Limb (tissue), 2 donors: ENCODE measurements around the gene RAB25.

ENCODE experiments used
- DNase-seq, 2 donors: peaks; one replicate each; pipeline ENCODE4 v3.0.0-alpha.2; 2016; ENCODE audit errors: extremely low spot score in 2 of 2

Gene RAB25

GRCh38 chr1:156078728-156079127 is 17.8 kb downstream of the RAB25 start:
- DNase-seq: no peak

- DNase-seq: no peak
These were observed 18.8 kb downstream of the RAB25 start for GRCh38 chr1:156079762-156080161.

- peak in 1 of 2 donors; percentile 73 for DNase-seq
These were observed 19.4 kb downstream of the RAB25 start for GRCh38 chr1:156080241-156080862.

DNA sequence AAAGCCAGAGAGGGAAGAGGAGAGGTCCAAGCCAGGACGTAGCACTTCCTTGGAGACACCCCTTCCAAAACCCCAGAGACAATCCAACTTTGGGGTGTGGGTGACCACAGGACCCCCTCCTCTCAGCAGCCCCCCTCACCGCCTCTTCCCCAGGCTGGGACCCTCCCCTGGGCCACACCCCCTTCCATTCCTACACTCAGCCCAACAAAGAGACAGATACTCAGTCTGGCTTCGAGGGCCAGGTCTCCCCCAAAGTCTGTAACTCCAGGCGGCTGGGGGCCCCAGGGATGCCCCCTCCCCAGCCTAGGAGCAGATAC is 19.9 kb downstream of the RAB25 start:
- peak in 1 of 2 donors; percentile 74 for DNase-seq

DNA sequence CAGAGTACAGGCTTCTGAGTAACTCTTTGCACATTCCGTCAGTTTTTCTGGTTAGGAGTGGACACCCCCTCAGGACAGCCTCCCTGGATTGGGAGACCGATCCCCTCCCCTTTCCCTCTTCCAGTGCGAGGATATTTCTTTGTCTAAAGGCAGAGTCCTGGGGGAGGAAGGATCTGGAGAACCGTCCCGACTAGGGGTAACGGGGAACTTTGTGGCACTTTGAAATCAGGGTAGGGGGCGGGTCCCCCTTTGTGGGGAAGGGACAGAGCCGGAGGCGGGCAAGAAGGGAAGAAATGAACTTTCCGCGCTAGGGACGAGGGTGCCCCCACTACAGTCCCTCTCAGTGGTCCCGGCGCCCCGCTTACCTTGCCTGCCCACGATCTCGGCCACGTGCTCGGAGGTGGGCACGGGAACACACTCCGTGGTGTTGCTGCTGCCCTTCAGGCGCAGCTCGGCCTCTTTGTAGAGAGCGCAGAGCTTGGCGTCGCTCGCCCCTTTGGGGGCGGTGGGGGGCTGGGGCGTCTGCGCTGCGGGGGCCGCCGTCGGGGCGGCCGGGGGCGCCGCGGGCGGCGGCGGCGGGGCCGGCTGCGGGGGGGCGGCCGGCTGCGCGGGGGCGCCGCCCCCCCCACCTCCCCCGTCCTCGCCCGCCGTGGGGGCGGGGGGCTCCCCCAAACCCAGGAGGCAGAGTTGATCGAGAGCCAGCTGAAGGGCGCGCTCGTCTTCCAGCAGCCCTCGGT is 20.4 kb downstream of the RAB25 start:
- DNase-seq: peak in 1 of 2 donors; percentile 72

- peak in 1 of 2 donors; percentile 61 for DNase-seq
These were observed 21.0 kb downstream of the RAB25 start for GRCh38 chr1:156081917-156082308.

- peak; percentile 89 to 97 for DNase-seq
These were observed 21.5 kb downstream of the RAB25 start, which contains the start of gene MEX3A for GRCh38 chr1:156082309-156083091. TSS of gene MEX3A (minus strand) at chr1:156082465. CDS start at chr1:156081998, 467 bp downstream.

GRCh38 chr1:156083800-156084790 is 23.1 kb downstream of the RAB25 start:
- no peak for DNase-seq

GRCh38 chr1:156086256-156086662 is 25.3 kb downstream of the RAB25 start:
- DNase-seq: no peak

DNA sequence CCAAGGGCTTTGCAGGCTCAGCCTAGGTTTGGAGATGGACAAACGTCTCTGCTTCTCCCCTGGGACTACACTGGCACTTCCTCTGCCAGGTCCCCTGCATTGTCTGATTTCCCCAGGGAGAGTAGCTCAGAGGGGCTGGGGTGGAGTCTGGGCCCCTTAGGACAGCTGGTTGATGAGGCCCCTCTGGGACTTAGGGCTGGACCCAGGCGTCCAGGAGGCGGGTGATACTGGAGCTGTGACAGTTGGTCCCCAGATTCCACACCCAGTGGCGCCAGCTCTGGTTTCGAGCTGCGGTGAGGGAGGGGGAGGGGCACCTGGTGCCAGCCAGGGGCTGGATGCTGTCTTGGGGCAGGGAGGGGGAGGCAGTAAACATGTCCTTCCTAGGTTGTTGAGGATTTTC is 28.7 kb downstream of the RAB25 start:
- no peak for DNase-seq

DNA sequence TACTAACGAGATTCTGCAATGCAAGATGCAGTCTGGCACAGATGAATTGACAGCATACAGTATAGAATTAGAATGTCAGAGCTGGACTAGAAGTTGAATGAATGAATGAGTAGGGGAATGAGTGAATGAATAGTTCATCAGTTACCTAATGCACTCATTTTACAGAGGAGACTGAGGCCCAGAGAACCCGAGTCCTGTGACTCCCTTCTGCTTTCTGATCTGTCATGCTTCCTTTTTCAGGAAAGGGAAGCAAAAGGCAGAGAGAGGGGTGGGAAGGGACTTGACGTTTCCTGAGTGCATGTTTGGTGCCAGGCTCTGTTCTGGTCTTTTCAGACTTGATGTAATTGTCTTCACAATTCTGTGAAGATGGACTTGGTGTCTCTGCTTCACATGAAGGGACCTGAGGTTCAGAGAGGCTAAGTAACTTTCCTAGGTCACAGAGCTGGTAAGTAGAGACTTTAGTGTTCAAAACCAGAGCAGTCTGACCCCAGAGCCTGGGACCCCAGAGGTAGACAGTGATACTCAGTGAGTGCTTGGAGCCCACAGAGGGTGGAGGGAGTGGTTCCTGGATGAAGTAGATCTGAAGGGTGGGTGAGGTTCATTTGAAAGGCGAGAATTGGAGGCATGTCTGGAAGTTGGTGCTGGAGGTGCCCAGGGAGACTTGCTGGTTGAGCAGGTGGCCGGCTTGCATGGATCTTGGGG is 29.3 kb downstream of the RAB25 start:
- DNase-seq: no peak

GRCh38 chr1:156090840-156091188 is 29.9 kb downstream of the RAB25 start:
- DNase-seq: peak; percentile 81 to 88

GRCh38 chr1:156091610-156092009 is 30.6 kb downstream of the RAB25 start:
- no peak for DNase-seq

- DNase-seq: no peak
These were observed 35.0 kb downstream of the RAB25 start for GRCh38 chr1:156095906-156096508.

- DNase-seq: peak in 1 of 2 donors; percentile 90
These were observed 35.9 kb downstream of the RAB25 start for GRCh38 chr1:156096640-156097391.

DNA sequence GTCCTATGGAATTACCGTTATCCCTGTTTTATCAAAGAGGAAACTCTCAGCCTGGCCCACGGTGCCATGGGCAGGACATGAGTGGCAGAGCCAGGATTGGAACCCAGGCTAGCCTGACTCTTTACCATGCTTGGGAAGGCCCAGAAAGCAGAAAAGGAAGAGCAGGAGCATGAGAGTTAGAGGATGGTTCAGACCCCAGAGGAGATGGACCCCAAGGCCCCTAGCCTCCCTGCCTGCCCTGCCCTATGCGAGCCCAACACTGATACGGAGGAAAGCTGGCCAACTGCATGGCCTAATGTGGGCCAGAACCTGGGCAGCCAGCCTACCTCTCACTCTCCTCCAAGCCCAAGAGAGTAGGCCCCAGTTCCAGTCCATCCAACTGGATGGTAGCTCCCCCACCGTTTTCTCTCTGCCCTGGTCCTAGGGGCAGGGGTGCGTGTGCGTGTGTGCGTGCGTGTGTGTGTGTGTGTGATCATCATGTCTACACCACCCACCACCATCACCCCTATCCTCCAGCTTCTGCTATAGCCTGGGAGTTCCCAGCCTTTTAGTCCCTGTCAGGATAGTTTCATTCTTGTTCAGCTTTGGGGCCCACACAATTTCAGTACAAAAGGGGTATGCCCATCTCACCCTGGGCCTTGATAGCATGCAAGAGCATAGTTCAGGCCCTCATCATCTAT is 36.7 kb downstream of the RAB25 start:
- no peak for DNase-seq

- no peak for DNase-seq
These were observed 37.8 kb downstream of the RAB25 start for GRCh38 chr1:156098784-156099183.

GRCh38 chr1:156099282-156099681 is 38.3 kb downstream of the RAB25 start:
- DNase-seq: no peak
